ENCODE results near the gene BTNL9.
"Not testable (repeated sequence)": the region's sequence is repeated elsewhere in the genome, so short reads cannot be mapped to it uniquely, and the experiment has no call there.

BTNL9 gene

GRCh38 chr5:181063514-181063913 is 23.4 kb downstream of the BTNL9 start:
- DNase-seq: no peak

- DNase-seq: no peak
Measured at GRCh38 chr5:181064987-181065386, 24.9 kb downstream of the BTNL9 start.

GRCh38 chr5:181069767-181070491 is 29.9 kb downstream of the BTNL9 start:
- DNase-seq: no peak

- no peak for DNase-seq
Measured at GRCh38 chr5:181070523-181070922, 30.5 kb downstream of the BTNL9 start.

- no peak for DNase-seq
Measured at GRCh38 chr5:181071257-181071656, 31.2 kb downstream of the BTNL9 start.

GRCh38 chr5:181076920-181077319 is 36.9 kb downstream of the BTNL9 start:
- no peak for DNase-seq

- no peak for DNase-seq
Measured at GRCh38 chr5:181081989-181082388, 41.9 kb downstream of the BTNL9 start.

GRCh38 chr5:181084621-181085195 is 44.6 kb downstream of the BTNL9 start:
- no peak for DNase-seq

- no peak for DNase-seq
Measured at GRCh38 chr5:181086026-181086883, 46.2 kb downstream of the BTNL9 start.

GRCh38 chr5:181086884-181087205 is 46.8 kb downstream of the BTNL9 start:
- DNase-seq: no peak

- no peak for DNase-seq
Measured at GRCh38 chr5:181087309-181087708, 47.2 kb downstream of the BTNL9 start.

- DNase-seq: no peak
Measured at GRCh38 chr5:181088289-181088688, 48.2 kb downstream of the BTNL9 start.

- no peak for DNase-seq
Measured at GRCh38 chr5:181092428-181092827, 52.4 kb downstream of the BTNL9 start.

GRCh38 chr5:181095162-181095561 is 55.1 kb downstream of the BTNL9 start:
- DNase-seq: not testable (repeated sequence)

- not testable (repeated sequence) for DNase-seq
Measured at GRCh38 chr5:181096721-181097382, 56.8 kb downstream of the BTNL9 start.

- not testable (repeated sequence) for DNase-seq
Measured at GRCh38 chr5:181097383-181097753, 57.3 kb downstream of the BTNL9 start.

- not testable (repeated sequence) for DNase-seq
Measured at GRCh38 chr5:181097759-181098491, 57.9 kb downstream of the BTNL9 start.

GRCh38 chr5:181098762-181099601 is 58.9 kb downstream of the BTNL9 start:
- no peak for DNase-seq

GRCh38 chr5:181099602-181100086 is 59.6 kb downstream of the BTNL9 start:
- no peak for DNase-seq

GRCh38 chr5:181100121-181100875 is 60.2 kb downstream of the BTNL9 start:
- no peak for DNase-seq

All from NCI-H526 treated with DMSO at 0.1 percent for 48 hours (cell line).